Peyer's patch (tissue), 4 donors: Measurements from ENCODE around the gene ZBTB7C.

Experiments
- CTCF ChIP-seq, 6 experiments: fragments of 450-650 bp in 4 of 6; fragments of 200-600 bp in 2 of 6; sonication (generic) in 1 of 6; IDR thresholded peaks; one replicate each; pipeline ENCODE4 v1.5.1; 2017 to 2019; ENCODE audit warnings: antibody characterized with exemption in 6 of 6, mild to moderate bottlenecking in 3 of 6, moderate library complexity in 1 of 6
- POLR2A ChIP-seq, 2 donors: fragments of 450-650 bp; IDR thresholded peaks; one replicate each; pipeline ENCODE4 v1.5.1; 2017; ENCODE audit warnings: antibody characterized with exemption in 2 of 2, mild to moderate bottlenecking in 2 of 2, moderate library complexity in 2 of 2

GRCh38 chr18:48135436-48135966 lies 273.7 kb downstream of the ZBTB7C start:
- no peak for TF ChIP-seq CTCF (IDR thresholded peaks at IDR 0.05)
- no peak for TF ChIP-seq POLR2A (IDR thresholded peaks at IDR 0.05)
